GM23248 (cell line): ENCODE measurements around the gene GPD2. TPM values are rescaled to one million over a fixed set of nuclear protein-coding genes. Genes with fewer than 3 reads are reported as not detected.

Source experiments
- DNase-seq: peaks from one replicate; pipeline ENCODE4 v3.0.0-alpha.2; 2015
- H2AFZ ChIP-seq: fragments of 200-600 bp; sonication (generic); 2 replicates; pipeline ENCODE4 v1.6.1; 2016; ENCODE audit warnings: antibody characterized with exemption
- H3F3A ChIP-seq: fragments of 200-600 bp; sonication (generic); 2 replicates; pipeline ENCODE4 v1.6.1; 2016; ENCODE audit warnings: mild to moderate bottlenecking, antibody characterized with exemption, mixed run types; ENCODE audit not compliant: insufficient read depth
- H3K27ac ChIP-seq: fragments of 200-600 bp; sonication (generic); 2 replicates; pipeline ENCODE4 v1.5.1; 2016; ENCODE audit warnings: mild to moderate bottlenecking
- H3K27me3 ChIP-seq: fragments of 200-600 bp; sonication (generic); replicated peaks from 2 replicates; pipeline ENCODE4 v1.6.1; 2016; ENCODE audit warnings: mild to moderate bottlenecking; ENCODE audit not compliant: insufficient read depth
- H3K36me3 ChIP-seq: fragments of 200-600 bp; sonication (generic); 2 replicates; pipeline ENCODE4 v1.6.1; 2016; ENCODE audit warnings: low read depth, mild to moderate bottlenecking
- H3K4me1 ChIP-seq: fragments of 200-600 bp; sonication (generic); 2 replicates; pipeline ENCODE4 v1.6.1; 2016; ENCODE audit warnings: mild to moderate bottlenecking; ENCODE audit not compliant: insufficient read depth
- H3K4me2 ChIP-seq: fragments of 200-600 bp; sonication (generic); one replicate; pipeline ENCODE4 v1.6.1; 2016; ENCODE audit warnings: mild to moderate bottlenecking; ENCODE audit not compliant: unreplicated experiment
- H3K4me3 ChIP-seq: fragments of 200-600 bp; sonication (generic); 2 replicates; pipeline ENCODE4 v1.5.1; 2016; ENCODE audit warnings: mild to moderate bottlenecking
- H3K79me2 ChIP-seq: fragments of 200-600 bp; sonication (generic); 2 replicates; pipeline ENCODE4 v1.6.1; 2016; ENCODE audit warnings: mild to moderate bottlenecking; ENCODE audit not compliant: insufficient read depth
- H3K9ac ChIP-seq: fragments of 200-600 bp; sonication (generic); 2 replicates; pipeline ENCODE4 v1.6.1; 2016; ENCODE audit warnings: mild to moderate bottlenecking
- H3K9me2 ChIP-seq: fragments of 200-600 bp; sonication (generic); 2 replicates; pipeline ENCODE4 v1.6.1; 2016; ENCODE audit warnings: mixed run types, mild to moderate bottlenecking, moderate library complexity; ENCODE audit not compliant: insufficient read depth
- H3K9me3 ChIP-seq: fragments of 200-600 bp; sonication (generic); one replicate; pipeline ENCODE4 v1.6.1; 2017; ENCODE audit warnings: low read depth
- H4K20me1 ChIP-seq: fragments of 200-600 bp; sonication (generic); 2 replicates; pipeline ENCODE4 v1.6.0; 2016; ENCODE audit not compliant: insufficient read depth
- EZH2 ChIP-seq: fragments of 200-600 bp; sonication (generic); IDR thresholded peaks from 2 replicates; pipeline ENCODE4 v1.6.1; 2018; ENCODE audit warnings: antibody characterized with exemption, mild to moderate bottlenecking; ENCODE audit not compliant: insufficient read depth, poor library complexity, severe bottlenecking
- EZH2phosphoT487 ChIP-seq: fragments of 200-600 bp; sonication (generic); IDR thresholded peaks from 2 replicates; pipeline ENCODE4 v1.6.1; 2018; ENCODE audit warnings: antibody characterized with exemption, moderate library complexity, mild to moderate bottlenecking, low read depth; ENCODE audit not compliant: insufficient read depth
- WGBS, 2 experiments: methylation state at CpG; one replicate each; pipeline ENCODE4 v1.1.6; 2015 to 2017; ENCODE audit warnings: low lambda C conversion rate in 2 of 2, low coverage in 1 of 2; ENCODE audit errors: missing lambda C conversion rate in 2 of 2; 5-methylcytosine and 5-hydroxymethylcytosine counted together
- in situ Hi-C: fragments of 300-500 bp; cut with MboI; formaldehyde crosslinking; loops from 2 replicates; pipeline ENCODE4 v1.15.0; 2020
- polyA plus RNA-seq: library from polyadenylated mRNA; unstranded; fragments of >200 nt; fragmentation: Nextera tagmentation; extraction: Ambion mirVana; gene quantifications from 2 replicates; pipeline ENCODE4 v1.2.1, GENCODE V29; 2016
- total RNA-seq: library from RNA; depleted of rRNA; stranded (reverse); fragments of >200 nt; shearing (Covaris generic); gene quantifications from 2 replicates; pipeline ENCODE4 v1.2.3, GENCODE V29; 2014

GPD2 gene
- total and polyA plus RNA-seq, 2 experiments from 2014 or later = 16.1 to 37.7 TPM

- TF ChIP-seq EZH2 (no peak), EZH2phosphoT487 (no peak)
- 71 to 84% methylated on average over 1 of the region's 1 CpG for WGBS, 2 experiments
- in situ Hi-C loops = no loop called here
Measured at GRCh38 chr2:156427074-156427473, 9.1 kb upstream of the GPD2 start.

GRCh38 chr2:156429211-156429610 is 7.0 kb upstream of the GPD2 start:
- H3K79me2 ChIP-seq = no peaks in the 10 kb centered on the region
- DNase-seq = no peak
- in situ Hi-C loops = no loop called here
- H3K9ac ChIP-seq = no peak overlapping the region
- no peaks in the 10 kb centered on the region for H3K9me2 ChIP-seq
- no peak overlapping the region for H3K4me3 ChIP-seq
- H2AFZ ChIP-seq = no peak overlapping the region
- no peak overlapping the region for H3K27ac ChIP-seq
- H3K27me3 ChIP-seq = no peaks in the 10 kb centered on the region
- no peaks in the 10 kb centered on the region for H3K36me3 ChIP-seq
- H3K4me2 ChIP-seq = no peak overlapping the region
- H3K4me1 ChIP-seq = peaks cover 13% of the 10 kb centered on the region
- 0 out of 2 replicates have a peak, but pooled peaks cover 4% of the 10 kb centered on the region for H3F3A ChIP-seq
- no peak for TF ChIP-seq EZH2
- no peak for TF ChIP-seq EZH2phosphoT487
- no peaks in the 10 kb centered on the region for H4K20me1 ChIP-seq
- H3K9me3 ChIP-seq = no peaks in the 10 kb centered on the region

More at GRCh38 chr2:156427074-156427473, 9.1 kb upstream of the GPD2 start:
- H4K20me1 ChIP-seq = no peaks in the 10 kb centered on the region
- no peak overlapping the region for H2AFZ ChIP-seq
- H3K9ac ChIP-seq = no peak overlapping the region
- H3K79me2 ChIP-seq = no peaks in the 10 kb centered on the region
- no peak overlapping the region for H3K4me2 ChIP-seq
- no peak for DNase-seq
- H3K4me3 ChIP-seq = no peak overlapping the region
- H3K36me3 ChIP-seq = no peaks in the 10 kb centered on the region
- H3K27ac ChIP-seq = no peak overlapping the region
- no peaks in the 10 kb centered on the region for H3K9me3 ChIP-seq
- H3K27me3 ChIP-seq = no peaks in the 10 kb centered on the region
- H3K4me1 ChIP-seq = peaks cover 11% of the 10 kb centered on the region
- 0 out of 2 replicates have a peak, but pooled peaks cover 4% of the 10 kb centered on the region for H3F3A ChIP-seq
- H3K9me2 ChIP-seq = no peaks in the 10 kb centered on the region

GRCh38 chr2:156430236-156430979 is 5.8 kb upstream of the GPD2 start:
- H3K9me3 ChIP-seq = no peaks in the 10 kb centered on the region
- H3F3A ChIP-seq = peaks cover 14% of the 10 kb centered on the region; the same call in 1 of the 2 replicates
- H3K4me2 ChIP-seq = peak overlapping the region; percentile 36
- H3K36me3 ChIP-seq = no peaks in the 10 kb centered on the region
- H3K9ac ChIP-seq = no peak overlapping the region
- H3K4me1 ChIP-seq = peaks cover 25% of the 10 kb centered on the region
- no peak for DNase-seq
- no peaks in the 10 kb centered on the region for H4K20me1 ChIP-seq
- WGBS, 2 experiments = 73 to 77% methylated on average over 2 of the region's 2 CpGs
- H3K79me2 ChIP-seq = no peaks in the 10 kb centered on the region
- in situ Hi-C loops = no loop called here
- H3K27me3 ChIP-seq = no peaks in the 10 kb centered on the region
- peak overlapping the region; percentile 42; the same call in 1 of the 2 replicates for H3K27ac ChIP-seq
- TF ChIP-seq EZH2phosphoT487 (no peak), EZH2 (no peak)
- peak overlapping the region; percentile 59 for H2AFZ ChIP-seq
- H3K4me3 ChIP-seq = no peak overlapping the region
- H3K9me2 ChIP-seq = no peaks in the 10 kb centered on the region

GRCh38 chr2:156430980-156431358 is 5.2 kb upstream of the GPD2 start:
- H4K20me1 ChIP-seq = no peaks in the 10 kb centered on the region
- peak overlapping the region; percentile 36 for H3K4me2 ChIP-seq
- H3K9me2 ChIP-seq = no peaks in the 10 kb centered on the region
- no peaks in the 10 kb centered on the region for H3K79me2 ChIP-seq
- peak overlapping the region; percentile 42 for H3K27ac ChIP-seq
- H3F3A ChIP-seq = peaks cover 14% of the 10 kb centered on the region; the same call in 1 of the 2 replicates
- in situ Hi-C loops = no loop called here
- H3K9me3 ChIP-seq = no peaks in the 10 kb centered on the region
- DNase-seq = peak; percentile 72
- no peaks in the 10 kb centered on the region for H3K36me3 ChIP-seq
- 91 to 100% methylated on average over 1 of the region's 1 CpG for WGBS, 2 experiments
- H3K4me3 ChIP-seq = no peak overlapping the region
- H2AFZ ChIP-seq = peak overlapping the region; percentile 59
- no peak overlapping the region for H3K9ac ChIP-seq
- H3K27me3 ChIP-seq = no peaks in the 10 kb centered on the region
- TF ChIP-seq EZH2 = no peak
- H3K4me1 ChIP-seq = peaks cover 26% of the 10 kb centered on the region
